NCI-H146 treated with DMSO at 0.1 percent for 48 hours (cell line): Measurements from ENCODE around the gene TEX28.
"Not testable (repeated sequence)": the region's sequence is repeated elsewhere in the genome, so short reads cannot be mapped to it uniquely, and the experiment has no call there.

Experiments
- DNase-seq: peaks from one replicate; lab custom pipeline; 2025; ENCODE audit not compliant: unreplicated experiment; lab: John Stamatoyannopoulos, UW

TEX28 gene

DNA sequence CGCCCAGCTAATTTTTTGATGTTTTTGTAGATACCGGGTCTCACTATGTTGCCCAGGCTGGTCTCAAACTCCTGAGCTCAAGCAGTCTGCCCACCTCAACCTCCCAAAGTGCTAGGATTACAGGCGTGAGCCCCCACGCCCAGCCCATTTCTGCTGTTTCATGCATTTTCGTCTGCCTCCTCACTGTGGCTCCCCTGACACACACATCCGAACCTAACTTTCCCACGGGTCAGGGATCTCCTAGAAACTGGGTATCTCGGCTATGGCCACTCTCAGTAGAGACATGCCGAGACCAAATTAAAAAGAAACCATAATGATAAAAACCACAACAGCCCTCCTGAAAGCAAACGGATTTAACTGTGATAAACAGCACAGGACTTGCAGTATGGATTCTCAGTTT, 46.8 kb downstream of the TEX28 start:
- not testable (repeated sequence) for DNase-seq

DNA sequence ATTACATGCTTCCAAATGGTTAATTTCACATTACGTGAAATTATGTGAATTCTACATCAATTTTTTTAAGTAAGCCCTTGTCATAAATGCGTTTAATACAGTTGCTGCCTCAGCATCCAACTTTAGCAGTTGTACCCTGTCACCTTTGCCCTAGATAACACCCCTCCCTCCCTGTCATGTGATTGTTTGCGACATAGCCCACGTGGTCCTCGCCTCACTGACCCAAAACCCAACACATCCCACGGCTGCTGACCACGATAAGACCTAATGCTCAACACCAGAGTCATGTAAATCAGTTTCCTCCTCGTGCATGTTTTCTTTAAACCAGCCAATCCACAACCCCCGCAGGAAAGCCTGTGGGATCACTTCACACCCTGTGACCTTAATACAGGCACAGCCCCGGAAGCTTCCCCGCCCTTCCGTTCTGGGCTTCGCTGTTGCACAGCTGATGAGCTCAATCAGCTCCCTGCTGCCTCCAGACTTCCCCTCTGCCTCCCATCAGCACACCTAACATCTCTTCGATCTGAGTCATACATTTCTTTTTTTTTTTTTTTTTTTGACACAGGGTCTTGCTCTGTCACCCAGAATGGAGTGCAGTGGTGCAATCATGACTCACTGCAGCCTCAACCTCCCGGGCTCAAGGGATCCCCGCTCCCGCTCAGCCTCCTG, 47.4 kb downstream of the TEX28 start:
- DNase-seq: not testable (repeated sequence)

DNA sequence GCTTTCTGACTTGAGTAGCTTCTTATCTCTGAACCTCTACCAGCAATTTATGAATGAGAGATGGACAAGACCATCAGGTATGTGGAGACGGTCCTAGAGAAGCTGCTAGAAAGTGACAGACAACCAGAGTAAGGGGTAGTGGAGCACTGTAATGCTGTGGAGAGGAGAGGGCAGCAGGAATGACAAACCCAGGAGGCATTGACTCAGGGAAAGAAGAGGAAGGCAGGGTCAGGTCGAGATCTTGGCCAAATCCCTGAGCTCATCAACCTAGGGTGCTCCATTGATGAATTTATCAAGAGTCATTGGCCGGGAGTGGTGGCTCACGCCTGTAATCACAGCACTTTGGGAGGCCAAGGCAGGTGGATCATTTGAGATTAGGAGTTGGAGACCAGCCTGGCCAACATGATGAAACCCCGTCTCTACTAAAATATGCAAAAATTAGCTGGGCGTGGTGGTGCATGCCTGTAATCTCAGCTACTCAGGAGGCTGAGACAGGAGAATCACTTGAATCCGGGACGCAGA, 54.9 kb downstream of the TEX28 start:
- not testable (repeated sequence) for DNase-seq

DNA sequence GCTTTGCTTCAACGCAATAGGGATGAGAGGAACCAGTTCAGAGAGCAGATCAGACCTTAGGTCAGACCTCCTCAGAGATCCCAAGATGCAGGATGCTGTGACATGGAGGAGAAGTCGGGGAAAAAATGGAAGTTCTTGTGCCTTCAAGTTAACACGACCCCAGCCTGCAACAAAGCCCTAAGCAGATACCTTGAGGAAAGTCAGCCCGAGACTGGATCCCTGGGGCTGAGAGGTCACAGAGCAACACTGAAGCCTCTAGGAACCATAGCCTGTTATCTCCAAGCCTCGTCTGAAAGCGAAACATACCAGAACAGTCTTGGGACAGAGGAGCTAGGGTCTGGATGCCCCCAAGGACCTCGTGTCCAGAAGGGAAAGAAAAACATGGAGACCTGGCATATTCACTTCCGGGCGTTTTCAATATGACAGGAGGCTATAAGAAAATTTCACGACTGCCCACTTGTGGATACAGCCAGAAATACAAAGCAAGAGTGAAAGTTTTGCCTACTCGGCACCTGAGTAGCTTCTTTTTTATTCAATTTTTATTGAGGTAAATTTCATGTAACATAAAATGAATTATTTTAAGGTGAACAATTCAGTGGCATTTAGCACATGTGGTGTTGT, 55.9 kb downstream of the TEX28 start:
- DNase-seq: not testable (repeated sequence)

DNA sequence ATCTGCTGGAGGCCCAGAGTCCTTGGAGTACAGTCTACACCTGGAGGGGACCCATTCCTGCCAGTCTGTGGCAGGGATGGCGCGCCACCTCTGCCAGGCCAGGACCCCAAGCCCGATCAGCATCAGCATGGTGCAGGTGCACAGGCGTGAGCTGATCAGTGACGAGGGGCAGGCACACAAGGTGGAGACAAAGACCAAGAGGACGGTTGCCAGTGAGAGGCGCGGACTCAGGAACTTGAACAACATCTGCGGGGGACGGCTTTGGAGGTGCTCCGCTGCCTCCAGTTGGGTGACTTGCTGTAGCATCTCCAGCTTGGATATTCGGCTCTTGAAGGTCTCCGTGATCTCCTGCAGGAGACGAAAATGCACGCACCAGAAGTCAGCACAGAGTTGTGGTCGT, 61.3 kb downstream of the TEX28 start:
- DNase-seq: not testable (repeated sequence)

DNA sequence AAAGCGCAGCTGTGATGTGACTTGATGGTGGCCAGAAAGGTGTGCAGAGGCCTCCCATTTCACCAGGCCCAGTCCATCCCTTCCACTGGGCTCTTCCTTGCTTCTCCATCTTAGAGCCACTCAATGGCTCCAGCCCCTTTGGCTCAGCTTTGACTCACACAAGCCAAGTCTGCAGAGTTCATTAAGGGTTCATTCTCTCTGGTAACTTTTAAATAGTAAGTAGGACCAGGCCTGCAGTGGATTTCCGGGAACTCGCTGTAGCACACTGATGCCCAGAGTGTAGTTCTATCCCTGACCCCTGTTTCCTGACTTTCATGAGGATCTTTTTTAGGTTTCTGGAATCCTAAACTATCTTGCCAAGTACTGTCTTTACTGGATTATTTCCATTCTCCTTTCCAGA, 63.5 kb downstream of the TEX28 start:
- not testable (repeated sequence) for DNase-seq

DNA sequence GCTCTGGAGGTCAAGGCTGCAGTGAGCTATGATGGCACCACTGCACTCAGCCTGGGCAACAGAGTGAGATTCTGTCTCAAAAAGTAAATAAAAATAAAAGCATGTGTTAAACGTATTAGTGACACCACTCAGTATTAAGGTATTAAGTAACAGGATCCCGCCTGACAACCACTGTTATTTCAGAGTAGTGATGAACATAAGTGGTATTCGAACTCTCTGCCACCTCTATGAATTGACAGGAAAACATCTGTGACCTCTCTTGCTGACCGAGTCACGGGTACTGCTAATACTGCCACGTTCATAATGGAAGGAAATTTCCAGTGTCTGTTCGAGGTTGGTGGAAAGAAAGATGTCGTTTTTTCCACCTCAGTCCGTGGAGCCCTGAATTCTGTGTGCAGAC, 68.2 kb downstream of the TEX28 start:
- DNase-seq: not testable (repeated sequence)

DNA sequence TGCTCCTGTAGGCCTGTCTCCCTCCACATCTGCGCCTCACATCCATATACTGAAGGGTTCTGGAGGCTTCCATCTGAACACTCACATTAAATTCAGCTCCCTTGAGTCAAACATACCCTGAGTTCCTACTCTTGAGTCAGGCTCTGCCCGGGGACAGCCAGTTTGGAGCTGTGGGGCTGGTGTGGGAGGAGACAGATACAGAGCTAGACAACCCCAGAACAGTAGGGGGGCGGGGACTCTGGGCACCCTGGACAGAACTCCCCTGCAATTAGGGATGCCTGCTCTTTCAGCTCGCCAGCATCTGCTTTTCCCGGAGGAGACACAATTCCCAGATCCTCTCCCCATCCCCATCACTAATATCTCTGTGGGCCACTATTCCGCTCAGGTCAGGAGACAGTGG, 69.6 kb downstream of the TEX28 start:
- DNase-seq: not testable (repeated sequence)
